NAMALWA (cell line): ENCODE measurements around the gene ATRN.
"Not testable (repeated sequence)": the region's sequence is repeated elsewhere in the genome, so short reads cannot be mapped to it uniquely, and the experiment has no call there.

Experiments
- DNase-seq: peaks from one replicate; pipeline ENCODE4 v3.0.0-alpha.2; 2015; ENCODE audit warnings: low spot score

Gene ATRN

GRCh38 chr20:3515379-3516170 is 44.8 kb downstream of the ATRN start:
- DNase-seq: no peak

DNA sequence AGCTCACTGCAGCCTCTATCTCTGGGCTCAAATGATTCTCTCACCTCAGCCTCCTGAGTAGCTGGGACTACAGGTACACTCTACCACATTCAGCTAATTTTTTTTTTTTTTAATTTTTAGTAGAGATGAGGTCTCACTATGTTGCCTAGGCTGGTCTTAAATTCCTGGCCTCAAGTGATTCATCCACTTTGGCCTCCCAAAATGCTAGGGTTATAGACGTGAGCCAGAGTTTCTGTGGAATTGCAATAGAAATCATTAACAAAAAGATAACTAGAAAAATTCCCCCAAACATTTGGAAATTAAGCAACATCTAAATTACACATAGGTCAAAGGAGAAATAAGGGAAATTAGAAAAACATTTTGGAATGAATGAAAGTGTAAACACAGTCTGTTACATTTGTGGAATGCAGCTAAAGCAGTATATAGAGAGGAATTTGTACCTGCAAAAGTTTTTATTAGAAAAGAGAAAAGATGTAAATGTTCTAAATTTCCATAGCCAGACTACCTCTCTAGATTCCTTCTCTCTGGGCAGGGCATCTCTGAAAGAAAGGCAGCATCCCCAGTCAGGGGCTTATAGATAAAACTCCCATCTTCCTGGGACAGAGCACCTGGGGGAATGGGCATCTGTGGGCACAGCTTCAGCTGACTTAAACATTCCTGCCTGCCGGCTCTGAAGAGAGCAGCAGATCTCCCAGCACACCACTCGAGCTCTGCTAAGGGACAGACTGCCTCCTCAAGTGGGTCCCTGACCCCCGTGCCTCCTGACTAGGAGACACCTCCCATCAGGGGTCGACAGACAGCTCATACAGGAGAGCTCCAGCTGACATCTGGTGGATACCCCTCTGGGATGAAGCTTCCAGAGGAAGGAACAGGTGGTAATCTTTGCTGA is 51.3 kb downstream of the ATRN start:
- no peak for DNase-seq

DNA sequence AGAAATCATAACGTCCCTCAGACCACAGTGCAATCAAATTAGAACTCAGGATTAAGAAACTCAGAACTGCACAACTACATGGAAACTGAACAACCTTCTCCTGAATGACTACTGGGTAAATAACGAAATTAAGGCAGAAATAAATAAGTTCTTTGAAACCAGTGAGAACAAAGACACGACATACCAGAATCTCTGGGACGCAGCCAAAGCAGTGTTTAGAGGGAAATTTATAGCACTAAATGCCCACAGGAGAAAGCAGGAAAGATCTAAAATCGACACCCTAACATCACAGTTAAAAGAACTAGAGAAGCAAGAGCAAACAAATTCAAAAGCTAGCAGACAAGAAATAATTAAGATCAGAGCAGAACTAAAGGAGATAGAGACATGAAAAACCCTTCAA is 53.9 kb downstream of the ATRN start:
- DNase-seq: not testable (repeated sequence)

DNA sequence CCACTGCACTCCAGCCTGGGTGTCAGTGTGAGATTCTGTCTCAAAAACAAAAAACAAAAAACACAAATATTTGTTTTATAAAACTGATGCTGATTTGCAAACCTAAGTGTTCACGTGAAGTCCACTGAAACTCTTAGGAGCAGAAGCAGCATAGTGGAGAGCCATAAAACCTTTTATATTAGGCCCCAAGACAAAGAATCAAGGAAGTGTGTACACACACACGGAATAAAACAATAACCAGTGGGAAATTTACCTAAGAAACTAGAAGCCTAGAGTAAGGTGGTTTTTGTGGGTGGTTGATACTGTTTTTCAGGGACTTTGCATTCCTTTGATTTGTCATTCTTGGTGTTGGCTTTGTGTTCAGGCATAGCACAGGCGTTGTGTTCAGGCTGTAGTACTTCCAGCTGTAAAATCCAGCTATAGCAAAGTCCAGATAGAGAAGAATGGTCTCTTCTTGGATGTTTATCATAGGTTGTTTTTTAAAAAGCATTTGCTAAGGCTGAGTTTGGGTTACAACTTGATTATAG is 61.3 kb downstream of the ATRN start:
- no peak for DNase-seq

DNA sequence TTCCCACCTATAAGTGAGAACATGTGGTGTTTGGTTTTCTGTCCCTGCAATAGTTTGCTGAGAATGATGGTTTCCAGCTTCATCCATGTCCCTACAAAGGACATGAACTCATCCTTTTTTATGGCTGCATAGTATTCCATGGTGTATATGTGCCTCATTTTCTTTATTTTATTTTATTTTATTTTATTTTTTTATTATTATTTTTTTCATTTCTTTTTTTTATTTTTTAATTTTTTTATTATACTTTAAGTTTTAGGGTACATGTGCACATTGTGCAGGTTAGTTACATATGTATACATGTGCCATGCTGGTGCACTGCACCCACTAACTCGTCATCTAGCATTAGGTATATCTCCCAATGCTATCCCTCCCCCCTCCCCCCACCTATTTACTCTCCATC is 66.9 kb downstream of the ATRN start:
- DNase-seq: not testable (repeated sequence)

DNA sequence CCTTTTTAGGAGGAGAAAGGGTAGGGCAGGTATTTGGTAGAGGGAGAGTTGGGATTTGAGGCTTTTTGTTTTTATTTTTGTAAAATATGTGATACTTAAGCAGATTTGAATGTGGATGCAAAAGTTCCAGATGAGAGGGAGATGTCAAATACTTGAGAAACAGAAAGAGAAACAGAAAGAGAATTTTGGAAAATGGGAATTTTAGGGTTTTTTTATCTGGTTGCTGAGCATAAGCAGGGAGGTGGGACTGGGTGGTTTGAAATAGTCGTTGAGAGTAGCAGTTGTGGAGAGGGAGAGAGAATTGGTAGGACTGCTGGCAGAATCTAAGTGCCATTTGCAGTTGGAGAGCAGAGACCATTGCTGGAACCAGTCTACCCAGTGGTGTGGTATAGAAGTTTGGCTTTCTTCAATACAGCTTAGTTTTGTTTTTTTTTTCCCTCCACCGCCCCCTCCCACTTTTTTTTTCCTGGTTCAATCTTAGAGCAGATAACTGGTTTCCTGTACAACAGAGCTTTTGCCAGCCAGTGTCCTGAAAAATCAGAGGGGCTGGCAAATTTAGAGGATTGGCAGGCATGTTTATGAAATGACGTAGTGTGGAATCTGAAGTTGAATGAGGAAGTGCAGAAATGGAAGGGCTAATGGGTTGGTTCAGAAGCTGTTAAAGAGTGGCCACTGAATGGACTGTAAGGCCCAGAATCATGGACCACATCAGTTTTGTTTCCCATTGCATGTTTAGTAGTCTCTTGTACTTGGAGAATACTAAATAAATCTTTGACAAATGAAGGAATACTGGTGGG is 68.7 kb downstream of the ATRN start:
- DNase-seq: no peak

GRCh38 chr20:3541887-3542721 is 71.3 kb downstream of the ATRN start:
- DNase-seq: no peak

DNA sequence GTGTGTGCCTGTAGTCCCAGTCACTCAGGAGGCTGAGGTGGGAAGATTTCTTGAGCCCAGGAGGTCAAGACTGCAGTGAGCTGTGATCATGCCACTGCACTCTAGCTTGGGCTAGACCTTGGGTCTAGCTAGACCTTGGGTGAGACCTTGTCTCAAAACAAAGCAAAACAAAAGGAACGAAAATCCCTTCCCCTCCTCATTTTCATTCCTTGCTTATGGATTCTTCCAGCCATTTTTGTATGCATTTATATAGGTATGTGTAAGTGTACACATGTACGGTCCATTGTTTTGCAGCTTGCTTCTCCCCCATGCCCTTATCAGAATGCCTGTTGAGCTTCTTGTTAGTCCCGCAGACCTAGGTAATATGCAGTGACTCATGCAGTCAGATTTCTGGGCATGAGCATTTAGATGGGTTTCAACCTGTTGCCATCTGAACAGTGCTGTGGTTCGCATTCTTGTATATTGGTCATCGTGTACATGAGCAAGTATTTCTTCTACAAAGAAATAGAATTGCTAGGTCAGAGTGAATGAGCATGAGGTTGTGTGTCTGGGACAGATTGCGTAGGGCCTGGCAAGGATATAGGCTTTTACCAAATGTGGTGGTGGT is 73.2 kb downstream of the ATRN start:
- DNase-seq: no peak

DNA sequence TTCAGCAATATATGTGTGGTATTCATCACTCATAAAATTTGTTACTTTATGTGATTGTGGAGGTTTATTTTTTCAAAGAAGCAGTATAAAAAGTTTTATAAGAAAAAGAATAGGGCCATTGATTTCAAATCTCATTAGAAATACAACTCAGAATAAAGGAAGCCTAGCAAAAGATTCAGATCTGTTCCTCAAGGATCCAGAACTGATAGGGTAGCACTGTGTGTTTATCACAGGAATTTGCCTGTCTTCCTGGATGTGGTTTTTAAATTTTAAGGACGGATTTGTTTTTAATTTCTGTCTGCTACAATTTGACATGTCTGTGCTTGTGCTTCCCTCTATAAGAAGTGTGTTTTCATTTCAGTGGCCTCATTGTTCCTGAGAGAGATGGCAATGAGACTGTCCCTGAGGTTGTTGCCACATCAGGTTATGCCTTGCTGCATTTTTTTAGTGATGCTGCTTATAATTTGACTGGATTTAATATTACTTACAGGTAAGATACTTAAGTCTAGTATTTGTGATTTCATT is 74.6 kb downstream of the ATRN start:
- DNase-seq: no peak

- DNase-seq: no peak
Measured at GRCh38 chr20:3547906-3548305, 77.1 kb downstream of the ATRN start.

DNA sequence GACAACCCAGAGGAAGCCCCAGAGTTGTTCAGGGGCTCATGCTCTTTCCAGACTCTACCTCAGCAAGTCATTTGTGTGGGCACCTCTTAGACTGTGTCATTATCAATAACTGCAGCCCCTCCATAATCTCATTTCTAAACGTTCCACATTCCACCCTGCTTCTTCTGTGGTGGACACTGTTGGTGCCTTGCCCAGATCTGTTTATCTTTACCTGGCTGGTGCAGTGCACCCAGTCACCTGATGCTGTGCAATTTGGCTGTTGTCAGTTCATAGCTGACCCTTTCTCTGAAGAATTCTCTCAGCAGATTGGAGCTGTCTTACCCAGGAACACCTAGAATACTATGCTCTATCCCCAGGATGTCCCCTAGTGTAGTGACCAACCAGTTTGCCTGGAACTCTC is 80.0 kb downstream of the ATRN start:
- no peak for DNase-seq

GRCh38 chr20:3551681-3552434 is 81.0 kb downstream of the ATRN start:
- DNase-seq: no peak

DNA sequence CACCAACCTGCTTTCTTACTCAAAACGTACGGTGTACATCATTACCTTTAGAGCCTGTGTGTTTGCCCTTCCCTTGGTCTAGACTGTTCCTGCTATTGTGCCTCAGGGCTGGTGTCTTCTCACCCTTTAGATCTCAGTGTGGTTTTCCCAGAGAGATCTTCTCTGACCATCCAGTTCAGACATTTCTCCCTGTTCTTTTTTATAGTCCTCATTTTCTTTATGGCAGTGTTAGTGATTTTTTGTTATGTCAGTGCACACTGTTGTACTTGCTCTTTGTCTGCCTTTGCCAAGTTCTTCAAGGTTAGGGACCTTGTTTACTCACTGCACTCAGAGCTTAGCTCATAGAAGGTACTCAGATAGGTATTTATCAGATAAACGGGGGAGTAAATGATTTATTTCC is 82.8 kb downstream of the ATRN start:
- DNase-seq: no peak

GRCh38 chr20:3557237-3557785 is 86.5 kb downstream of the ATRN start:
- DNase-seq: no peak

GRCh38 chr20:3559231-3559630 is 88.4 kb downstream of the ATRN start:
- DNase-seq: no peak

DNA sequence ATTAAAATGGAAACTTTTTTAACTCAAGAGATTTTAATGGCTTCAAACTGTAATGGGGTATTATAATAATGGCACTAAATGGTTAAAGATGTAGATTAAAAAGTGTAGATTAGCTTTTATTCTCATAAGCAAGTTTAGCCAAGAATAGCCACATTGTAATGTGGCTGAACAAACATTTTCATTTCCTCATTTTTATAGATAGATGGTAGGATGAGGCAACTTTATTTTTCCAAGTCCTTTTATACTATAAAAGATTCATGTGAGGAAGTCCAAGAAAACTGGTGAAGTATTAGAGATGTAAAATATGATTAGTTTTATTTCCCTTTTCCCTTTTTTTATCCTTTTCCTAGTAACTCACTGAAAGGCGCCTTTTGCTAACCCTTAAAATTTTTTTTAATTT is 88.8 kb downstream of the ATRN start:
- no peak for DNase-seq

DNA sequence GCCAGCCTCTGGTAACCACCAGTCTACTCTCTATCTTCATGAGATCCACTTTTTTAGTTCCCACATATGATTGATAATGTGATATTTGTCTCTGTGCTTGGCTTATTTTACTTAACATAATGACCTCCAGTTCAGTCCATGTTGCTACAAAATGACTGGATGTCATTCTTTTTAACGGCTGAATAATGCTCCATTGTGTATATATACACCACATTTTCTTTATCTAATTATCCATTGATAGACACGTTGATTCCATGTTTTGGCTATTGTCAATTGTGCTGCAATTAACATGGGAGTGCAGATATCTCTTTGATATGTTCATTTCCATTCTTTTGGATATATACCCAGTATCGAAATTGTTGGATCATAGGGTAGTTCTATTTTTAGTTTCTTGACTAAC is 89.3 kb downstream of the ATRN start:
- DNase-seq: no peak

- no peak for DNase-seq
Measured at GRCh38 chr20:3560578-3560977, 89.8 kb downstream of the ATRN start.

DNA sequence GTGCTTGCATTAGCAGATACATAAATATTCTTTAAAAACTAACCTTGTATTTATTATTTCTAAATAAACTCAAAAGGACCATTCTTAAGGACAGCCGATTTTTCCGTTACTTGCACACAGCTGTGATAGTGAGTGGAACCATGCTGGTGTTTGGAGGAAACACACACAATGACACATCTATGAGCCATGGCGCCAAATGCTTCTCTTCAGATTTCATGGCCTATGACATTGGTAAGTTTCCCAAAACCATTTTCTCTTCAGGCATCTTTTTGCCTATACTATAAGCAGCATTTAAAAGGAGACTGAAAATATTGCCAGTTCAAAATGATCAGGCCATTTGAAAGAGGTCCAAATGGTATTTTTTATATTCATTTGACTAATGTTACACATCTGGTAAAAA is 92.3 kb downstream of the ATRN start:
- no peak for DNase-seq
